D721Med (cell line): Measurements from ENCODE around the gene GPR62.
A peak's percentile ranks its signal among the peaks of the same experiment; 100 is the strongest.

Experiments used
- DNase-seq: peaks from one replicate; pipeline ENCODE4 v3.0.0; 2011; ENCODE audit warnings: low spot score; ENCODE audit not compliant: insufficient read length
- FAIRE-seq: peaks from 2 replicates; lab custom pipeline; 2011; peaks lifted over from hg19 to GRCh38; lab: Jason Lieb, UNC
- CTCF ChIP-seq: IDR thresholded peaks from 2 replicates; pipeline ENCODE4 v1.5.1; 2012; ENCODE audit warnings: mild to moderate bottlenecking, control low read depth; ENCODE audit not compliant: insufficient read depth; ENCODE audit errors: missing control alignments

Gene GPR62

GRCh38 chr3:51958603-51959521 is 3.7 kb downstream of the GPR62 start:
- FAIRE-seq: no peak
- DNase-seq: no peak
- no peak for TF ChIP-seq CTCF

DNA sequence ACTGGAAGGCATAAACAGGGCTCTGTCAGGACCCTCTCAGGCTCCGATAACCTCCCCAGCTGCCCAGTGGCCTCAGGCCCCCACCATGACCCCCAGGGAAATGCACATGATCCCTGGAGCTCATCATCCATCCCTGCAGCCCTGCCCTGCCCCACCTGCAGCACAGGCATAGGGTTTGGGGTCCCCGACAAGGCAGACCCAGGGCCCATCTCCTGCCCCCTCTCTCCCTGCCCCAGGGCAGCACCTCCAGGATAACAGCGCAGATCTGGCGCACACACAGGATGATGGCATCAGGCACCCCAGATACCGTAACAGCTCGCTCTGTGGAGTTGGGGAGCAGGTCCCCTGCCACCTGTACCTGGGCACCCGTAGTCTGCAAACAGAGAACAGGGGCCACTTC is 4.5 kb downstream of the GPR62 start:
- TF ChIP-seq CTCF: no peak
- FAIRE-seq: no peak
- no peak for DNase-seq

- TF ChIP-seq CTCF: no peak
- DNase-seq: no peak
- FAIRE-seq: no peak
These were observed 5.2 kb downstream of the GPR62 start for GRCh38 chr3:51960386-51960785.

DNA sequence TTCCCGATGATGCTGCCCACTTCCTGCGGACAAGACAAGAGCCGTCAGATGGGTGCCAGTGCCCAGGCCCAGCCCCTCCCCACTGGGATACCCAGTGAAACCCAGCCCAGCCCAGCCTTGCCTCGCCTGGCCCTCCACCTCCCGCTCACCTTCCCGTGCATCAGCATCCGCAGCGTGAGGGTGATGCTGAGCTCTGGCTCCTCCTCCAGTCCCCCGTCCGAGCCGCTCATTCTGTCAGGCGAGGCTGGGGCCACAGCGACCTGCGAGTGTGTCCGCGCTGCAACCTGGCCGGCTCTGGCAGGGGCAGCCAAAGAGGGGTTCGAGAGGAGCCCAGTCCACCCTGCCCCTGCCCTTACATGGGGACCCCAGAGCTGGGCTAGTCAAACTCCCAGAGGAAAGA is 5.8 kb downstream of the GPR62 start:
- FAIRE-seq: no peak
- DNase-seq: no peak
- TF ChIP-seq CTCF: no peak

GRCh38 chr3:51961602-51962569 is 6.7 kb downstream of the GPR62 start:
- FAIRE-seq: peak; percentile 92
- peak; percentile 92 for DNase-seq

More at GRCh38 chr3:51961602-51962569, 6.7 kb downstream of the GPR62 start:
- no peak for TF ChIP-seq CTCF
